Measurements from ENCODE around the gene IDI1.
"Not testable (repeated sequence)": the region's sequence is repeated elsewhere in the genome, so short reads cannot be mapped to it uniquely, and the experiment has no call there.

Gene IDI1

GRCh38 chr10:1034758-1035157 lies 14.2 kb downstream of the IDI1 start:
- no peak for DNase-seq (ENCODE audit: low spot score)

GRCh38 chr10:1033601-1034000 lies 15.3 kb downstream of the IDI1 start:
- DNase-seq (ENCODE audit: low spot score), result no peak

- DNase-seq (ENCODE audit: low spot score), result no peak
These were observed 19.1 kb downstream of the IDI1 start for GRCh38 chr10:1029838-1030237.

GRCh38 chr10:1026578-1026977 lies 22.3 kb downstream of the IDI1 start:
- DNase-seq (ENCODE audit: low spot score), result no peak

- DNase-seq (ENCODE audit: low spot score), result no peak
These were observed 23.2 kb downstream of the IDI1 start, which contains the start of gene IDI2 for GRCh38 chr10:1025683-1026082. TSS of gene IDI2 (minus strand) at chr10:1025859. CDS start at chr10:1024723, 1,136 bp downstream.

GRCh38 chr10:1024103-1024502 lies 24.8 kb downstream of the IDI1 start:
- DNase-seq (ENCODE audit: low spot score), result no peak

GRCh38 chr10:1022413-1022812 lies 26.5 kb downstream of the IDI1 start:
- DNase-seq (ENCODE audit: low spot score), result no peak

- DNase-seq (ENCODE audit: low spot score), result no peak
These were observed 28.0 kb downstream of the IDI1 start for GRCh38 chr10:1020958-1021357.

GRCh38 chr10:1020460-1020859 lies 28.5 kb downstream of the IDI1 start:
- DNase-seq (ENCODE audit: low spot score), result no peak

- DNase-seq (ENCODE audit: low spot score), result no peak
These were observed 29.6 kb downstream of the IDI1 start for GRCh38 chr10:1019362-1019761.

- DNase-seq (ENCODE audit: low spot score), result no peak
These were observed 33.2 kb downstream of the IDI1 start for GRCh38 chr10:1015688-1016087.

GRCh38 chr10:1011696-1012095 lies 37.2 kb downstream of the IDI1 start:
- DNase-seq (ENCODE audit: low spot score), result no peak

GRCh38 chr10:1010703-1011102 lies 38.2 kb downstream of the IDI1 start:
- no peak for DNase-seq (ENCODE audit: low spot score)

- not testable (repeated sequence) for DNase-seq (ENCODE audit: low spot score)
These were observed 39.0 kb downstream of the IDI1 start for GRCh38 chr10:1009947-1010346.

- no peak for DNase-seq (ENCODE audit: low spot score)
These were observed 39.8 kb downstream of the IDI1 start for GRCh38 chr10:1009071-1009494.

- no peak for DNase-seq (ENCODE audit: low spot score)
These were observed 41.3 kb downstream of the IDI1 start for GRCh38 chr10:1007583-1007982.

GRCh38 chr10:1006573-1006972 lies 42.3 kb downstream of the IDI1 start:
- DNase-seq (ENCODE audit: low spot score), result no peak

- no peak for DNase-seq (ENCODE audit: low spot score)
These were observed 44.8 kb downstream of the IDI1 start for GRCh38 chr10:1003884-1004670.

GRCh38 chr10:1002425-1003006 lies 46.4 kb downstream of the IDI1 start:
- DNase-seq (ENCODE audit: low spot score), result no peak

GRCh38 chr10:997266-998022 lies 51.5 kb downstream of the IDI1 start:
- no peak for DNase-seq (ENCODE audit: low spot score)

GRCh38 chr10:996031-996430 lies 52.9 kb downstream of the IDI1 start:
- no peak for DNase-seq (ENCODE audit: low spot score)

- DNase-seq (ENCODE audit: low spot score), result no peak
These were observed 53.4 kb downstream of the IDI1 start for GRCh38 chr10:995559-995926.

Data from NAMALWA (cell line).